22Rv1 (cell line): ENCODE measurements around the gene LONP1.

Experiments
- H3K27ac ChIP-seq: fragments of 450-650 bp; 2 replicates; pipeline ENCODE4 v1.5.1; 2017
- ZFX ChIP-seq: fragments of 450-650 bp; IDR thresholded peaks from 2 replicates; pipeline ENCODE4 v1.6.1; 2017; ENCODE audit warnings: antibody characterized with exemption, borderline replicate concordance
- TF ChIP-seq, protein P1 (sequence below): fragments of 450-650 bp; IDR thresholded peaks from 2 replicates; pipeline ENCODE4 v1.5.1; 2017; ENCODE audit warnings: mild to moderate bottlenecking

LONP1 gene

DNA sequence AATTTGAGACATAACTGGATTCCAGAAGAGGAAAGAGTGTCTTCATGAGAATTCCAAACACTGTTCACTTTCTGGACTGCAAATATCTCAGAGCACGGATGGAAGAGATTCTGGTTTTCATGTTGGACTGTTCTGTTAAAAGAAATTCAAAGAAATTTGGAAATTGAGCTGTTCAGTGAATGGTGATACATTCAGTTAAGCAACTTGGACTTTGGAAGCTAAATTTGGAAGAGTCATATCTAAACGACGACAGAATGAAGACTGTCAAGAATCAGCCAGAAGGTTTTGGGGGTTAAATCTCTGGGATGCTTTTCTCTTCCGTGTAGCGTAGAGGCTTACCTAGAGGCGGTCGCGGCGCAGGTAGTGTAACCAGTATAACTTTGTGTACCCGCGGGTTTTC is 71.5 kb downstream of the LONP1 start:
- TF ChIP-seq, protein P1, sequence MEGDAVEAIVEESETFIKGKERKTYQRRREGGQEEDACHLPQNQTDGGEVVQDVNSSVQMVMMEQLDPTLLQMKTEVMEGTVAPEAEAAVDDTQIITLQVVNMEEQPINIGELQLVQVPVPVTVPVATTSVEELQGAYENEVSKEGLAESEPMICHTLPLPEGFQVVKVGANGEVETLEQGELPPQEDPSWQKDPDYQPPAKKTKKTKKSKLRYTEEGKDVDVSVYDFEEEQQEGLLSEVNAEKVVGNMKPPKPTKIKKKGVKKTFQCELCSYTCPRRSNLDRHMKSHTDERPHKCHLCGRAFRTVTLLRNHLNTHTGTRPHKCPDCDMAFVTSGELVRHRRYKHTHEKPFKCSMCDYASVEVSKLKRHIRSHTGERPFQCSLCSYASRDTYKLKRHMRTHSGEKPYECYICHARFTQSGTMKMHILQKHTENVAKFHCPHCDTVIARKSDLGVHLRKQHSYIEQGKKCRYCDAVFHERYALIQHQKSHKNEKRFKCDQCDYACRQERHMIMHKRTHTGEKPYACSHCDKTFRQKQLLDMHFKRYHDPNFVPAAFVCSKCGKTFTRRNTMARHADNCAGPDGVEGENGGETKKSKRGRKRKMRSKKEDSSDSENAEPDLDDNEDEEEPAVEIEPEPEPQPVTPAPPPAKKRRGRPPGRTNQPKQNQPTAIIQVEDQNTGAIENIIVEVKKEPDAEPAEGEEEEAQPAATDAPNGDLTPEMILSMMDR, result no peak
- TF ChIP-seq ZFX, result no peak
- no peak overlapping the region for H3K27ac ChIP-seq

DNA sequence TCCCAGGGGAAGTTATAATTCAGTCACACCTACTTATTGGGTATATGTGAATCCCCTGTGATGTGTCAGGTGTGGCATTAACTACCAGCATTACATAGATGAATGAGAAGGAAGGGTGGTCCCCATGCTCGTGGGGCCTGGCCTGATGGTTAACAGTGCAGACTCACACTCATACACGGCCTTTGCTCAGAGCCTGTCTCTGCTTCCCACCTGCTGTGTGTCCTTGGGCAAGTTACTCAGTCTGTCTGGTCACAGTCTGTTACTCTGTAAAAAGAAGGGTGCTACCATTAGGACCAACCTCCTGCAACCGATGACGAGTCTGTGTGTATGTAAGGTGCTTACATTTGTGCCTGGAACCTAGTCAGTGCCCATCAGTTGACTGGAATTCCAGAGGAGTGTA is 73.2 kb downstream of the LONP1 start:
- no peak overlapping the region for H3K27ac ChIP-seq
- TF ChIP-seq, protein P1, result no peak
- no peak for TF ChIP-seq ZFX

GRCh38 chr19:5645409-5645808 is 74.5 kb downstream of the LONP1 start:
- TF ChIP-seq, protein P1, result no peak
- no peak for TF ChIP-seq ZFX

GRCh38 chr19:5644037-5644436 is 75.9 kb downstream of the LONP1 start:
- TF ChIP-seq, protein P1, result no peak
- TF ChIP-seq ZFX, result no peak

More at GRCh38 chr19:5645409-5645808, 74.5 kb downstream of the LONP1 start:
- no peak overlapping the region for H3K27ac ChIP-seq

GRCh38 chr19:5643060-5643459 is 76.9 kb downstream of the LONP1 start:
- no peak for TF ChIP-seq ZFX
- TF ChIP-seq, protein P1, result no peak
- no peak overlapping the region for H3K27ac ChIP-seq

More at GRCh38 chr19:5644037-5644436, 75.9 kb downstream of the LONP1 start:
- no peak overlapping the region for H3K27ac ChIP-seq

DNA sequence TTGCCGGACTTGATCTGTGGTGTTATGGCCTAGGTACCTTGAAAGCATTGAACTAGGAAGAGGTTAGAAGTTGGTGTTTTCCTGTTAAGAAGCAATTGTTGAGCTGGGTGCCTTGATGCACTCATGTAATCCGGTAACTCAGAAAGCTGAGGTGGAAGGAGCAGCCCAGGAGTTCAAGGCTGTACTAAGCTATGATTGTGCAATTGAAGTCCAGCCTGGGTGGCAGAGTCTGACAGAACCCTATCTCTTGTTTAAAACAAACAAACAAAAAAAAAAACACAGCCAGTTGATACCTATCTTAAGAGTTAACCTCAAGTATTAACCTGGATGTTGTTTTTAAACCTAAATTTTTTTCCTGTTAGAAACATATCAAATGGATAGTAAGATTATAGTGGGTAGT is 77.7 kb downstream of the LONP1 start:
- TF ChIP-seq ZFX, result no peak
- TF ChIP-seq, protein P1, result no peak
- H3K27ac ChIP-seq, result no peak overlapping the region
